Measurements from ENCODE around the gene ESPN.

ESPN gene

GRCh38 chr1:6508816-6509189, 84.2 kb downstream of the ESPN start:
- no peak for DNase-seq (ENCODE audit: low read depth in 2 of 3, low spot score in 2 of 3)

- no peak for DNase-seq (ENCODE audit: low read depth in 2 of 3, low spot score in 2 of 3)
These were observed 84.8 kb downstream of the ESPN start for GRCh38 chr1:6509220-6509918.

- DNase-seq (ENCODE audit: low read depth in 2 of 3, low spot score in 2 of 3) = no peak
These were observed 85.3 kb downstream of the ESPN start for GRCh38 chr1:6509919-6510291.

- DNase-seq (ENCODE audit: low read depth in 2 of 3, low spot score in 2 of 3) = no peak
These were observed 85.9 kb downstream of the ESPN start for GRCh38 chr1:6510493-6510892.
